Caco-2 (cell line): ENCODE measurements around the gene IKBKE. TPM values are rescaled to one million over a fixed set of nuclear protein-coding genes. Genes with fewer than 3 reads are reported as not detected.

Experiments
- BruUV-seq: library from RNA; stranded (reverse); fragments of 400-500 nt; replicated peaks from 2 replicates; lab custom pipeline; 2021; lab: Mats Ljungman, UMichigan
- CTCF ChIA-PET: fragments of 300-600 bp; sonication (Branson Sonifier 250); formaldehyde crosslinking; loops from one replicate; lab custom pipeline; 2022; ENCODE audit warnings: antibody characterized with exemption; lab: Charles Lee
- POLR2A ChIA-PET: fragments of 300-600 bp; sonication (Branson Sonifier 250); formaldehyde crosslinking; loops from one replicate; lab custom pipeline; 2022; ENCODE audit warnings: antibody characterized with exemption; lab: Charles Lee
- DNase-seq, 2 experiments: peaks; one replicate each; pipeline versions ENCODE4 v3.0.0 to v3.0.0-alpha.2; 2020 to 2022
- H3K27me3 ChIP-seq: replicated peaks from 2 replicates; pipeline ENCODE4 v1.6.0; 2011; ENCODE audit warnings: low read length; ENCODE audit not compliant: control insufficient read depth, insufficient read depth
- H3K36me3 ChIP-seq: 2 replicates; pipeline ENCODE4 v1.5.1; 2011; ENCODE audit warnings: low read length; ENCODE audit not compliant: control insufficient read depth, insufficient read depth
- H3K4me1 ChIP-seq: fragments of 250-450 bp; sonication (Bioruptor Pico); 2 replicates; pipeline ENCODE4 v1.5.1; 2020; ENCODE audit warnings: mild to moderate bottlenecking
- H3K4me3 ChIP-seq: 2 replicates; pipeline ENCODE4 v1.5.1; 2011; ENCODE audit warnings: low read depth, mild to moderate bottlenecking, control low read depth, low read length
- H3K9me3 ChIP-seq: fragments of 250-450 bp; sonication (Bioruptor Pico); 2 replicates; pipeline ENCODE4 v1.5.1; 2020; ENCODE audit warnings: mild to moderate bottlenecking, moderate library complexity
- H3K27ac Mint-ChIP-seq: one replicate; pipeline ENCODE4 v1.8.0; 2022; ENCODE audit warnings: mixed read lengths; ENCODE audit not compliant: unreplicated experiment
- H3K27me3 Mint-ChIP-seq: one replicate; pipeline ENCODE4 v1.8.0; 2022; ENCODE audit warnings: mixed read lengths; ENCODE audit not compliant: insufficient read depth, unreplicated experiment
- H3K36me3 Mint-ChIP-seq: one replicate; pipeline ENCODE4 v1.8.0; 2022; ENCODE audit warnings: mild to moderate bottlenecking, mixed read lengths; ENCODE audit not compliant: insufficient read depth, unreplicated experiment
- H3K4me1 Mint-ChIP-seq: one replicate; pipeline ENCODE4 v1.8.0; 2022; ENCODE audit warnings: low read depth, mixed read lengths; ENCODE audit not compliant: unreplicated experiment
- H3K4me3 Mint-ChIP-seq: one replicate; pipeline ENCODE4 v1.8.0; 2022; ENCODE audit warnings: mild to moderate bottlenecking, moderate library complexity, mixed read lengths; ENCODE audit not compliant: unreplicated experiment
- H3K9me3 Mint-ChIP-seq: one replicate; pipeline ENCODE4 v1.8.0; 2022; ENCODE audit warnings: mixed read lengths; ENCODE audit not compliant: unreplicated experiment
- CTCF ChIP-seq, 2 experiments: fragments of 200-600 bp in 1 of 2; IDR thresholded peaks; 1 replicate in 1 of 2; 2 replicates in 1 of 2; pipeline versions ENCODE4 v1.5.1 to v1.8.0; 2011 to 2022; ENCODE audit warnings: antibody characterized with exemption in 1 of 2, control low read depth in 1 of 2, inconsistent platforms in 1 of 2, low read depth in 1 of 2, low read length in 1 of 2, mild to moderate bottlenecking in 1 of 2, moderate library complexity in 1 of 2; ENCODE audit not compliant: insufficient read depth in 1 of 2, severe bottlenecking in 1 of 2, unreplicated experiment in 1 of 2
- intact Hi-C: fragments of 100-400 bp; cut with micrococcal nuclease; formaldehyde crosslinking; loops from one replicate; pipeline ENCODE4 v1.10.0; 2022; ENCODE audit not compliant: unreplicated experiment
- total RNA-seq: library from RNA; stranded (reverse); gene quantifications from 2 replicates; pipeline ENCODE4 v1.2.3, GENCODE V29; 2022

IKBKE gene
- total RNA-seq, 1 experiment from 2014 or later: 9.0 TPM

GRCh38 chr1:206491616-206492015 is 21.3 kb downstream of the IKBKE start:
- Mint-ChIP-seq H3K27ac (no peak overlapping the region), H3K9me3 (no peaks in the 10 kb centered on the region), H3K27me3 (no peaks in the 10 kb centered on the region), H3K4me3 (no peak overlapping the region), H3K36me3 (peaks cover 10% of the 10 kb centered on the region), H3K4me1 (peaks cover 5% of the 10 kb centered on the region)
- Histone ChIP-seq H3K9me3 (no peaks in the 10 kb centered on the region), H3K36me3 (no peaks in the 10 kb centered on the region; the same call in 1 of the 2 replicates), H3K4me3 (no peak overlapping the region), H3K27me3 (no peaks in the 10 kb centered on the region), H3K4me1 (peaks cover 6% of the 10 kb centered on the region; the same call in 1 of the 2 replicates)
- no peak for DNase-seq
- no TSS peak for BruUV-seq
- TF ChIP-seq CTCF (IDR thresholded peaks at IDR 0.05; ENCODE audit: insufficient read depth in 1 of 2, low read depth in 1 of 2, low read length in 1 of 2, severe bottlenecking in 1 of 2, unreplicated experiment in 1 of 2): no peak
- ChIA-PET CTCF (interaction anchor here (1.2 to 2.8 kb wide), 2 partner anchors 12 to 92 kb away, joined by 3 to 20 read pairs; no protein-coding TSS in a partner anchor), POLR2A (no interaction called here)
- intact Hi-C loops: no loop called here

GRCh38 chr1:206492589-206492988 is 22.3 kb downstream of the IKBKE start:
- Histone ChIP-seq H3K4me3 (no peak overlapping the region), H3K36me3 (no peaks in the 10 kb centered on the region; the same call in 1 of the 2 replicates), H3K9me3 (no peaks in the 10 kb centered on the region), H3K27me3 (no peaks in the 10 kb centered on the region), H3K4me1 (peaks cover 6% of the 10 kb centered on the region; the same call in 1 of the 2 replicates)
- Mint-ChIP-seq H3K4me1 (peaks cover 5% of the 10 kb centered on the region), H3K9me3 (no peaks in the 10 kb centered on the region), H3K27me3 (no peaks in the 10 kb centered on the region), H3K27ac (no peak overlapping the region), H3K36me3 (peaks cover 11% of the 10 kb centered on the region), H3K4me3 (no peak overlapping the region)
- BruUV-seq: no TSS peak
- DNase-seq: no peak
- TF ChIP-seq CTCF (IDR thresholded peaks at IDR 0.05; ENCODE audit: insufficient read depth in 1 of 2, low read depth in 1 of 2, low read length in 1 of 2, severe bottlenecking in 1 of 2, unreplicated experiment in 1 of 2): no peak
- ChIA-PET POLR2A (no interaction called here), CTCF (no interaction called here)
- intact Hi-C loops: no loop called here

GRCh38 chr1:206493279-206493678 is 23.0 kb downstream of the IKBKE start:
- H3K9me3 ChIP-seq: no peaks in the 10 kb centered on the region
- H3K4me3 ChIP-seq: no peak overlapping the region
- intact Hi-C loops: no loop called here
- no peak for DNase-seq
- H3K36me3 Mint-ChIP-seq: peaks cover 11% of the 10 kb centered on the region
- H3K27me3 ChIP-seq: no peaks in the 10 kb centered on the region
- peaks cover 6% of the 10 kb centered on the region for H3K4me1 Mint-ChIP-seq
- no peak overlapping the region for H3K27ac Mint-ChIP-seq
- ChIA-PET POLR2A (no interaction called here), CTCF (interaction anchor here (0.7 kb wide), 1 partner anchor 119 kb away, joined by 3 read pairs; the partner anchor contains the start of gene EIF2D)
- no peaks in the 10 kb centered on the region; the same call in 1 of the 2 replicates for H3K36me3 ChIP-seq
- H3K4me1 ChIP-seq: peaks cover 8% of the 10 kb centered on the region; the same call in 1 of the 2 replicates
- H3K27me3 Mint-ChIP-seq: no peaks in the 10 kb centered on the region
- no peak overlapping the region for H3K4me3 Mint-ChIP-seq
- no peak for TF ChIP-seq CTCF (IDR thresholded peaks at IDR 0.05; ENCODE audit: insufficient read depth in 1 of 2, low read depth in 1 of 2, low read length in 1 of 2, severe bottlenecking in 1 of 2, unreplicated experiment in 1 of 2)
- H3K9me3 Mint-ChIP-seq: no peaks in the 10 kb centered on the region
- no TSS peak for BruUV-seq
